ENCODE measurements around the gene PERCC1. TPM values are rescaled to one million over a fixed set of nuclear protein-coding genes. Genes with fewer than 3 reads are reported as not detected.

PERCC1 gene
- total and polyA plus RNA-seq, 2 of the 4 experiments (the other 2 are of a cell fraction) = not detected

GRCh38 chr16:1466968-1467521 lies 36.2 kb downstream of the PERCC1 start:
- Histone ChIP-seq H2AK5ac (ENCODE audit: low read depth, low read length) (no peak overlapping the region), H2BK20ac (ENCODE audit: low read depth, low read length) (no peak overlapping the region), H2BK5ac (ENCODE audit: low read depth, low read length, poor library complexity, severe bottlenecking) (no peak overlapping the region), H3K14ac (replicated peaks; ENCODE audit: low read depth, low read length) (no peak overlapping the region), H3K79me1 (ENCODE audit: low read depth in 1 of 2, low read length in 2 of 2) (peaks cover 23 to 58% of the 10 kb centered on the region in 2 experiments), H3K9ac (ENCODE audit: low read depth, low read length) (no peak overlapping the region), H3K9me3 (ENCODE audit: control insufficient read depth, insufficient read depth, low read length) (no peaks in the 10 kb centered on the region), H2AFZ (replicated peaks; ENCODE audit: low read length, poor library complexity) (no peak overlapping the region), H3K4me1 (ENCODE audit: control insufficient read depth, insufficient read depth, low read length) (0 out of 2 replicates have a peak, but pooled peaks cover 2% of the 10 kb centered on the region), H3K27me3 (ENCODE audit: control insufficient read depth, insufficient read depth, low read length) (no peaks in the 10 kb centered on the region), H4K8ac (ENCODE audit: low read depth in 2 of 2, low read length in 2 of 2) (no peak overlapping the region), H4K5ac (ENCODE audit: low read depth, low read length) (no peak overlapping the region), H3K36me3 (ENCODE audit: control insufficient read depth, insufficient read depth, low read length) (peaks cover 16% of the 10 kb centered on the region), H2BK15ac (ENCODE audit: low read depth, low read length) (no peak overlapping the region), H2AK9ac (replicated peaks; ENCODE audit: low read depth, low read length, poor library complexity) (peak overlapping the region; percentile 55), H4K20me1 (ENCODE audit: insufficient read depth, low read length) (peaks cover 45% of the 10 kb centered on the region), H3K56ac (ENCODE audit: extremely low read depth, insufficient read depth, low read length) (no peak overlapping the region), H4K91ac (ENCODE audit: insufficient read depth, low read depth, low read length) (no peak overlapping the region), H3K4me3 (ENCODE audit: insufficient read depth, low read depth, low read length) (no peak overlapping the region), H2BK120ac (ENCODE audit: low read depth, low read length) (no peak overlapping the region), H3K23ac (ENCODE audit: low read depth, low read length) (no peak overlapping the region), H3K9me1 (ENCODE audit: insufficient read depth, low read length) (peaks cover 14% of the 10 kb centered on the region), H3K4ac (ENCODE audit: low read depth, low read length) (no peak overlapping the region), H3K18ac (ENCODE audit: low read depth, low read length) (no peak overlapping the region), H3K27ac (ENCODE audit: insufficient read depth, low read length) (no peak overlapping the region), H3K4me2 (ENCODE audit: low read depth, low read length) (no peak overlapping the region)
- ChIA-PET POLR2A (ENCODE audit: unreplicated experiment) (no interaction called here), CTCF (no interaction called here)
- intact Hi-C loops (cut with micrococcal nuclease) = no loop called here
- DNase-seq (peak; percentile 4), ATAC-seq (ENCODE audit: low read depth) (no peak)
- in situ Hi-C loops (cut with MboI; ENCODE audit: low sequenced_read_pairs) = no loop called here
- TF ChIP-seq FOS (IDR thresholded peaks at IDR 0.05; ENCODE audit: low read depth, low read length) (no peak), NFE2L2 (IDR thresholded peaks at IDR 0.05; ENCODE audit: low read depth, low read length) (no peak), BHLHE40 (IDR thresholded peaks at IDR 0.05; ENCODE audit: low read depth, low read length) (no peak), USF2 (IDR thresholded peaks at IDR 0.05; ENCODE audit: low read depth, low read length) (no peak), CHD1 (IDR thresholded peaks at IDR 0.05; ENCODE audit: low read depth, low read length) (no peak), ELK1 (IDR thresholded peaks at IDR 0.05; ENCODE audit: borderline replicate concordance, low read depth, low read length) (no peak), CTCF (conservative IDR thresholded peaks at IDR 0.05; ENCODE audit: low read depth, low read length) (no peak), POLR2A (IDR thresholded peaks at IDR 0.05; ENCODE audit: low read depth, low read length) (no peak), MAZ (IDR thresholded peaks at IDR 0.05; ENCODE audit: borderline replicate concordance, low read depth, low read length) (no peak), RFX5 (IDR thresholded peaks at IDR 0.05; ENCODE audit: low read depth, low read length) (no peak), RCOR1 (IDR thresholded peaks at IDR 0.05; ENCODE audit: insufficient replicate concordance, low read length) (no peak), CEBPB (IDR thresholded peaks at IDR 0.05; ENCODE audit: low read depth, low read length) (no peak), MXI1 (IDR thresholded peaks at IDR 0.05; ENCODE audit: borderline replicate concordance, low read depth, low read length) (no peak), SMC3 (IDR thresholded peaks at IDR 0.05; ENCODE audit: low read depth, low read length) (no peak), MAFK (IDR thresholded peaks at IDR 0.05; ENCODE audit: low read depth, low read length) (no peak)
- BruUV-seq (replicated peaks) = no TSS peak
- dilution Hi-C loops (cut with HindIII; ENCODE audit: low sequenced_read_pairs, unreplicated experiment) = no loop called here
- WGBS, 2 experiments (ENCODE audit: extremely low coverage in 2 of 2, insufficient read length in 1 of 2) = 91% methylated on average over 7 of the region's 14 CpGs; no CpG with 5 or more reads in 1 of the 2 experiments

Data from IMR-90 (cell line).